OCI-LY3 (cell line): ENCODE data around the gene TENM4.

Source experiments
- CTCF ChIP-seq: fragments of 200-600, 300-600 bp; sonication (generic); IDR thresholded peaks from 2 replicates; pipeline ENCODE4 v1.5.1; 2014; ENCODE audit warnings: antibody characterized with exemption, low read length, low read depth
- EZH2phosphoT487 ChIP-seq: fragments of 200-600 bp; shearing (Covaris generic); IDR thresholded peaks from 2 replicates; pipeline ENCODE4 v1.6.1; 2018; ENCODE audit warnings: antibody characterized with exemption, mixed run types, low read depth

GRCh38 chr11:78978831-78979230 lies 462.0 kb downstream of the TENM4 start:
- TF ChIP-seq CTCF (no peak), EZH2phosphoT487 (no peak)
